HepG2 (cell line): ENCODE measurements around the gene KCNB1. TPM values are rescaled to one million over a fixed set of nuclear protein-coding genes. Genes with fewer than 3 reads are reported as not detected.
"Not testable (repeated sequence)": the region's sequence is repeated elsewhere in the genome, so short reads cannot be mapped to it uniquely, and the experiment has no call there.

Experiments
- ATAC-seq: fragments of 200-7000 bp; cut with Tn5 transposase; 3 replicates; pipeline ENCODE4 v1.9.1; 2020; ENCODE audit warnings: mild to moderate bottlenecking, moderate library complexity
- BruUV-seq: library from RNA; stranded (reverse); fragments of 400-500 nt; replicated peaks from 2 replicates; lab custom pipeline; 2021; lab: Mats Ljungman, UMichigan
- CTCF ChIA-PET: fragments of 300-600 bp; formaldehyde crosslinking; extraction: SDS; loops from one replicate; lab custom pipeline; 2021; ENCODE audit warnings: low total read pairs, inconsistent platforms, low intra/inter-chr PET ratio; lab: Yijun Ruan, JAX
- POLR2A ChIA-PET: fragments of 350-600 bp; sonication (Branson Sonifier 250); formaldehyde crosslinking; loops from one replicate; lab custom pipeline; 2020; ENCODE audit warnings: antibody characterized with exemption, inconsistent platforms; lab: Yijun Ruan, JAX
- DNase-seq: peaks from one replicate; pipeline ENCODE4 v3.0.0-alpha.2; 2015; ENCODE audit warnings: low spot score
- FAIRE-seq: peaks from 3 replicates; lab custom pipeline; 2011; peaks lifted over from hg19 to GRCh38; lab: Jason Lieb, UNC
- H2AFZ ChIP-seq: one replicate; pipeline ENCODE4 v1.6.1; 2011; ENCODE audit warnings: low read length, inconsistent platforms
- H3K27ac ChIP-seq: fragments of 300-600 bp; 3 replicates; pipeline ENCODE4 v1.8.0; 2011; ENCODE audit warnings: mixed run types, mild to moderate bottlenecking, mixed read lengths, low read length, inconsistent platforms; ENCODE audit not compliant: insufficient read depth; ENCODE audit errors: extremely low read length
- H3K27me3 ChIP-seq, 2 experiments: fragments of 200-600 bp in 1 of 2; 2 replicates in 1 of 2; 3 replicates in 1 of 2; pipeline versions ENCODE4 v1.6.0 to v1.8.0; 2011; ENCODE audit warnings: low read length in 2 of 2, mild to moderate bottlenecking in 2 of 2, moderate library complexity in 2 of 2, inconsistent platforms in 1 of 2; ENCODE audit not compliant: insufficient read depth in 2 of 2, control insufficient read depth in 1 of 2
- H3K36me3 ChIP-seq, 2 experiments: fragments of 200-600 bp in 1 of 2; replicated peaks in 1 of 2; 2 replicates in 1 of 2; 3 replicates in 1 of 2; pipeline versions ENCODE4 v1.5.1 to v1.8.0; 2011; ENCODE audit warnings: low read length in 2 of 2, inconsistent platforms in 1 of 2; ENCODE audit not compliant: insufficient read depth in 2 of 2, control insufficient read depth in 1 of 2
- H3K4me1 ChIP-seq: 2 replicates; pipeline ENCODE4 v1.5.1; 2012; ENCODE audit warnings: low read length, inconsistent platforms; ENCODE audit not compliant: insufficient read depth
- H3K4me2 ChIP-seq: 2 replicates; pipeline ENCODE4 v1.6.0; 2011; ENCODE audit warnings: low read depth, low read length, inconsistent platforms
- H3K4me3 ChIP-seq, 3 experiments: fragments of 200-600 bp in 1 of 3; sonication (generic), shearing (Covaris generic) in 1 of 3; replicated peaks in 1 of 3; 2 replicates each; pipeline ENCODE4 v1.5.1; 2011 to 2016; ENCODE audit warnings: low read length in 3 of 3, inconsistent platforms in 2 of 3, low read depth in 2 of 3, mild to moderate bottlenecking in 2 of 3, control low read depth in 1 of 3, mixed read lengths in 1 of 3; ENCODE audit not compliant: insufficient read depth in 1 of 3
- H3K79me2 ChIP-seq: one replicate; pipeline ENCODE4 v1.6.1; 2011; ENCODE audit warnings: low read length, inconsistent platforms; ENCODE audit not compliant: insufficient read depth
- H3K9ac ChIP-seq: 2 replicates; pipeline ENCODE4 v1.6.0; 2011; ENCODE audit warnings: mild to moderate bottlenecking, low read depth, low read length, inconsistent platforms; ENCODE audit not compliant: insufficient read depth
- H3K9me3 ChIP-seq: 2 replicates; pipeline ENCODE4 v1.5.1; 2012; ENCODE audit warnings: mild to moderate bottlenecking, low read length
- H4K20me1 ChIP-seq: 2 replicates; pipeline ENCODE4 v1.6.0; 2011; ENCODE audit warnings: inconsistent platforms, mild to moderate bottlenecking, low read length, moderate library complexity; ENCODE audit not compliant: insufficient read depth
- ATF4 ChIP-seq, 2 experiments: fragments of 450-650 bp in 1 of 2; sonication (generic) in 1 of 2; formaldehyde crosslinking; IDR thresholded peaks; 2 replicates each; pipeline versions ENCODE4 v1.5.0 to v1.8.0; 2020 to 2022; ENCODE audit warnings: mild to moderate bottlenecking in 1 of 2, missing genetic modification reagents in 1 of 2
- GATA4 ChIP-seq: sonication (generic); IDR thresholded peaks from 2 replicates; pipeline ENCODE4 v1.6.1; 2016; ENCODE audit warnings: antibody characterized with exemption, low read depth, borderline replicate concordance
- MNT ChIP-seq: fragments of 450-650 bp; IDR thresholded peaks from 2 replicates; pipeline ENCODE4 v1.6.1; 2016
- MTA3 ChIP-seq: sonication (generic); formaldehyde crosslinking; IDR thresholded peaks from 2 replicates; pipeline ENCODE4 v1.4.0; 2020; ENCODE audit warnings: missing genetic modification reagents
- NR2F2 ChIP-seq: IDR thresholded peaks from 2 replicates; pipeline ENCODE4 v1.6.1; 2012; ENCODE audit warnings: low read depth, inconsistent platforms, borderline replicate concordance
- PAXIP1 ChIP-seq: sonication (generic); formaldehyde crosslinking; conservative IDR thresholded peaks from 2 replicates; pipeline ENCODE4 v1.4.0; 2020; ENCODE audit warnings: mild to moderate bottlenecking, missing genetic modification reagents, moderate library complexity
- POLR2AphosphoS2 ChIP-seq: IDR thresholded peaks from 2 replicates; pipeline ENCODE4 v1.6.1; 2011; ENCODE audit warnings: low read depth, low read length, improper control_type of control experiment
- PRDM10 ChIP-seq: sonication (generic); formaldehyde crosslinking; IDR thresholded peaks from 2 replicates; pipeline ENCODE4 v1.4.0; 2020; ENCODE audit warnings: low read depth, missing genetic modification reagents
- RNF2 ChIP-seq: fragments of 450-650 bp; conservative IDR thresholded peaks from 2 replicates; pipeline ENCODE4 v1.6.1; 2016; ENCODE audit warnings: low read depth
- ZNF230 ChIP-seq: sonication (generic); formaldehyde crosslinking; IDR thresholded peaks from 2 replicates; pipeline ENCODE4 v1.4.0; 2020; ENCODE audit warnings: mild to moderate bottlenecking, missing genetic modification reagents
- ZNF232 ChIP-seq: sonication (generic); formaldehyde crosslinking; IDR thresholded peaks from 2 replicates; pipeline ENCODE4 v1.4.0; 2020; ENCODE audit warnings: missing genetic modification reagents, borderline replicate concordance
- WGBS: methylation state at CpG from one replicate; pipeline ENCODE4 v1.1.6; 2017; ENCODE audit warnings: low lambda C conversion rate; 5-methylcytosine and 5-hydroxymethylcytosine counted together
- in situ Hi-C: cut with HindIII; loops from 2 replicates; pipeline ENCODE4 v1.10.0; 2017; ENCODE audit warnings: low pct_unique_long_range_greater_than_20kb; ENCODE audit not compliant: extremely low pct_ligation_motif_present
- intact Hi-C: fragments of 100-400 bp; cut with micrococcal nuclease; formaldehyde crosslinking; loops from one replicate; pipeline ENCODE4 v1.10.0; 2022; ENCODE audit not compliant: unreplicated experiment
- polyA plus RNA-seq, 8 experiments: library from polyadenylated mRNA; depleted of rRNA in 3 of 8; stranded (reverse) in 7 of 8; unstranded in 1 of 8; fragments of >200 nt; fragmentation: Illumina TruSeq in 4 of 8; extraction: Trizol in 4 of 8; gene quantifications; 2 replicates each; pipeline versions ENCODE4 v1.2.1 to v1.2.3, GENCODE V29; 2011 to 2016; ENCODE audit warnings: low read depth in 4 of 8, missing spikeins in 1 of 8, mixed read lengths in 1 of 8; ENCODE audit not compliant: insufficient read depth in 1 of 8
- total RNA-seq, 5 experiments: library from RNA; depleted of rRNA; stranded (reverse); fragments of >200 nt; fragmentation: Illumina TruSeq; extraction: Trizol; gene quantifications; 2 replicates each; pipeline ENCODE4 v1.2.3, GENCODE V29; 2016; ENCODE audit warnings: low read depth in 1 of 5

KCNB1 gene
- total and polyA plus RNA-seq, 2 of the 13 experiments (the other 11 are each of a cell fraction or from before 2014, with no cell fraction given) = 0.02 TPM; not detected in 1

GRCh38 chr20:49411221-49411925, 71.1 kb downstream of the KCNB1 start (continued):
- TF ChIP-seq ZNF230 (CRISPR knock-in tag) (no peak), ZNF232 (no peak), ATF4 (CRISPR knock-in tag; IDR thresholded peaks at IDR 0.05) (no peak), MNT (no peak), RNF2 (no peak), POLR2AphosphoS2 (no peak), PAXIP1 (CRISPR knock-in tag) (no peak), PRDM10 (CRISPR knock-in tag) (no peak), GATA4 (no peak), MTA3 (CRISPR knock-in tag) (no peak), NR2F2 (no peak)

GRCh38 chr20:49409975-49410621, 72.4 kb downstream of the KCNB1 start:
- BruUV-seq, intact Hi-C loops, FAIRE-seq, H3K79me2 ChIP-seq, H3K27ac ChIP-seq, H3K4me1 ChIP-seq, POLR2A ChIA-PET, H2AFZ ChIP-seq, H3K36me3 ChIP-seq, H3K9ac ChIP-seq, in situ Hi-C loops, H3K4me3 ChIP-seq, H3K9me3 ChIP-seq, ATAC-seq, CTCF ChIA-PET, H4K20me1 ChIP-seq, DNase-seq, H3K4me2 ChIP-seq: not testable (repeated sequence)
- WGBS = 4% methylated on average over 5 of the region's 5 CpGs
- H3K27me3 ChIP-seq = peaks cover 17 to 64% of the 10 kb centered on the region in 2 experiments; a peak in 4 of 5 replicates
